Small intestine (tissue), 7 donors: ENCODE data around the gene BFSP1. TPM values are rescaled to one million over a fixed set of nuclear protein-coding genes. Genes with fewer than 3 reads are reported as not detected.

Source experiments
- DNase-seq, 2 donors: peaks; one replicate each; pipeline versions ENCODE4 v3.0.0 to v3.0.0-alpha.2; 2013
- FAIRE-seq: peaks from 2 replicates; lab custom pipeline; 2012; peaks lifted over from hg19 to GRCh38; lab: Jason Lieb, UNC
- H3K27ac ChIP-seq, 3 donors: one replicate each; pipeline ENCODE4 v1.5.1; 2013; ENCODE audit warnings: low read length in 2 of 3, mild to moderate bottlenecking in 2 of 3, control low read depth in 1 of 3, inconsistent platforms in 1 of 3, low read depth in 1 of 3, moderate library complexity in 1 of 3
- H3K27me3 ChIP-seq, 3 donors: one replicate each; pipeline ENCODE4 v1.6.1; 2013; ENCODE audit warnings: low read length in 3 of 3, inconsistent platforms in 1 of 3; ENCODE audit not compliant: control insufficient read depth in 3 of 3, insufficient read depth in 3 of 3
- H3K36me3 ChIP-seq, 3 donors: one replicate each; pipeline ENCODE4 v1.6.1; 2013; ENCODE audit warnings: low read length in 3 of 3, inconsistent platforms in 1 of 3, low read depth in 1 of 3, mild to moderate bottlenecking in 1 of 3, moderate library complexity in 1 of 3; ENCODE audit not compliant: control insufficient read depth in 3 of 3, insufficient read depth in 2 of 3
- H3K4me1 ChIP-seq, 3 donors: one replicate each; pipeline ENCODE4 v1.6.1; 2013; ENCODE audit warnings: low read length in 2 of 3, inconsistent platforms in 1 of 3, low read depth in 1 of 3, mild to moderate bottlenecking in 1 of 3, moderate library complexity in 1 of 3; ENCODE audit not compliant: control insufficient read depth in 3 of 3, insufficient read depth in 2 of 3
- H3K4me3 ChIP-seq, 3 donors: one replicate each; pipeline ENCODE4 v1.5.1; 2013; ENCODE audit warnings: low read length in 3 of 3, control low read depth in 1 of 3, inconsistent platforms in 1 of 3, low read depth in 1 of 3, mild to moderate bottlenecking in 1 of 3, moderate library complexity in 1 of 3
- H3K9me3 ChIP-seq, 2 donors: one replicate each; pipeline ENCODE4 v1.6.1; 2013; ENCODE audit warnings: low read depth in 1 of 2, low read length in 1 of 2; ENCODE audit not compliant: control insufficient read depth in 2 of 2, insufficient read depth in 1 of 2
- WGBS, 3 donors: extraction: QIAGEN DNeasy Blood & Tissue Kit; methylation state at CpG; one replicate each; pipeline ENCODE4 v1.1.7; 2013; 5-methylcytosine and 5-hydroxymethylcytosine counted together
- polyA plus RNA-seq, 4 donors: library from polyadenylated mRNA; stranded (reverse) in 3 of 4; unstranded in 1 of 4; fragments of 200-250 nt in 3 of 4; fragments of 120-200 nt in 1 of 4; gene quantifications; one replicate each; pipeline versions ENCODE4 v1.2.1 to v1.2.3, GENCODE V29; 2013
- donor health status: healthy with polysubstance abuse.
- donor health status: control.
- donor health status: control.
- donor health status: Bipolar disorder and iron deficiency.
- donor health status: healthy.

Gene BFSP1
- polyA plus RNA-seq, 4 donors, result 0.49 to 0.65 TPM; not detected in 2

- no peaks in the 10 kb centered on the region for H3K9me3 ChIP-seq
- 87 to 91% (median 88%) methylated on average over 24 of the region's 24 CpGs for WGBS, 3 donors
- DNase-seq, result no peak
Measured at GRCh38 chr20:17468073-17468840, 62.9 kb downstream of the BFSP1 start.

GRCh38 chr20:17467120-17467655 is 64.0 kb downstream of the BFSP1 start:
- DNase-seq, result no peak
- no peak overlapping the region for H3K27ac ChIP-seq
- H3K9me3 ChIP-seq, result no peaks in the 10 kb centered on the region
- no peaks in the 10 kb centered on the region for H3K36me3 ChIP-seq
- H3K27me3 ChIP-seq, result no peaks in the 10 kb centered on the region
- FAIRE-seq, result no peak
- H3K4me3 ChIP-seq, result no peak overlapping the region
- 72 to 80% (median 72%) methylated on average over 4 of the region's 4 CpGs for whole genome bisulfite sequencing, 3 donors
- H3K4me1 ChIP-seq, result no peaks in the 10 kb centered on the region

More at GRCh38 chr20:17468073-17468840, 62.9 kb downstream of the BFSP1 start:
- Histone ChIP-seq H3K36me3 (no peaks in the 10 kb centered on the region), H3K4me3 (no peak overlapping the region), H3K4me1 (no peaks in the 10 kb centered on the region), H3K27me3 (no peaks in the 10 kb centered on the region), H3K27ac (no peak overlapping the region)
- no peak for FAIRE-seq

DNA sequence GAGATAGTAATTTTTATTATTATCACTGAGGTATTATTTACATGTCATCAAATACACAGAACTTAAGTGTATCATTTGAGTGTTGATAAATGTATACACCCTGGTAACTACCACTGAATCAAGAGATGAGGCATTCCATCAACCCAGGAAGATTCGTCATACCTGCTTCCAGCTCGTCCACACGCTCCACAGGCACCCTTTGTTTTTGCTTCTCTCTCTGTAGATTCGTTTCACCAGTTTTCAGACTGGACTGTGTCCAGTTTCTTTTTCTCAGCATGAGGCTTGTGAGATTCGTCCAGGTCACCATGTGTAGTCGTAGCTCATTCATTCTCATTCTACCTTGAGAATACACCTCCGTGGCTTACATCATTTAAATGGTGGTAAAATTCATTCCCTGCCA is 64.5 kb downstream of the BFSP1 start:
- DNase-seq, result no peak
- Histone ChIP-seq H3K4me1 (no peaks in the 10 kb centered on the region), H3K27ac (no peak overlapping the region), H3K27me3 (no peaks in the 10 kb centered on the region), H3K36me3 (no peaks in the 10 kb centered on the region), H3K4me3 (no peak overlapping the region), H3K9me3 (no peaks in the 10 kb centered on the region)
- 76 to 82% (median 77%) methylated on average over 7 of the region's 7 CpGs for WGBS, 3 donors
- FAIRE-seq, result no peak

- H3K36me3 ChIP-seq, result no peaks in the 10 kb centered on the region
- FAIRE-seq (no peak), DNase-seq (no peak)
- no peak overlapping the region for H3K27ac ChIP-seq
- no peak overlapping the region for H3K4me3 ChIP-seq
- H3K9me3 ChIP-seq, result no peaks in the 10 kb centered on the region
- no peaks in the 10 kb centered on the region for H3K27me3 ChIP-seq
- H3K4me1 ChIP-seq, result no peaks in the 10 kb centered on the region
- WGBS, 3 donors, result 88 to 94% (median 91%) methylated on average over 10 of the region's 10 CpGs
Measured at GRCh38 chr20:17465236-17465635, 65.9 kb downstream of the BFSP1 start.

DNA sequence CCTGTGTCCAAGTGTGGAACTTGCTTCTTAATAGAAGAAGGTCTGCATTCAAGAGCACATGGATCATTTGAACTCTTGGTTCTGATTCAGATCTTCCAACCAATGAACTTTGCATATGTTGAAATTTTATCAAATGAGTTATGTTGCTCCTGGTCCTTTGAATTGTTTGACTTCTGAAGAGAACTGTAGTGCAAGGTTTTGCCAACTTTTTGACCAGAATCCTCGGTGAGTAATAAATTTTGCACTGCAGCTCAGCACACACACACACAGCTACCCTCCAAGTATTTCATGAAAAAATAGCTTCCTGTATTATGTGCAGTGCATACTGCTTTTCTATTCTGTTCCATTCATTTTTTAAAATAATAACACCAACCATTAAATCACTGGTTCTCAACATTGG is 67.5 kb downstream of the BFSP1 start:
- Histone ChIP-seq H3K4me1 (no peaks in the 10 kb centered on the region), H3K36me3 (no peaks in the 10 kb centered on the region), H3K9me3 (no peaks in the 10 kb centered on the region), H3K27ac (no peak overlapping the region), H3K27me3 (no peaks in the 10 kb centered on the region), H3K4me3 (no peak overlapping the region)
- FAIRE-seq (no peak), DNase-seq (no peak)
- WGBS, 3 donors, result 68 to 78% (median 73%) methylated on average over 1 of the region's 1 CpG

DNA sequence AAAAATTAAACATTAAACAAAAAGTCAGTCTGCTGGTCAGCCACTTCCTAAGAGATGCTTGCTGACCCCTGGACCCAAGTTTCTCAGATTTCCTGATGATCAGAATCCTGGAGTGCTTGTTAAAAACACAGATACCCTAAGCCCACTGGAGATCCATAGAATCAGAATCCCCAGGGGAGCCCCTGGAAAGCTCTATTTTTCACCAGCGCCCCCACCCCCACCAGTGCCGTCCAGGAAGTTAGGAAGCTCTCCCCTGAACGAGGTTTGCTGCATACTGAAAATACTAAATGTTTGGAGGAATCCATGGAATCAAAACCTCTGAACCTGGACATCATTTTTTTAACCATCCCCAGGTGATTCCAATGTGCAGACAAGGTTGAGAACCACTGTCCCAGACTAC is 69.2 kb downstream of the BFSP1 start:
- no peak for FAIRE-seq
- H3K4me1 ChIP-seq, result no peaks in the 10 kb centered on the region
- H3K4me3 ChIP-seq, result no peak overlapping the region
- no peak overlapping the region for H3K27ac ChIP-seq
- no peaks in the 10 kb centered on the region for H3K9me3 ChIP-seq
- no peaks in the 10 kb centered on the region for H3K36me3 ChIP-seq
- WGBS, 3 donors, result 61 to 68% (median 68%) methylated on average over 3 of the region's 3 CpGs
- DNase-seq, result no peak
- no peaks in the 10 kb centered on the region for H3K27me3 ChIP-seq

DNA sequence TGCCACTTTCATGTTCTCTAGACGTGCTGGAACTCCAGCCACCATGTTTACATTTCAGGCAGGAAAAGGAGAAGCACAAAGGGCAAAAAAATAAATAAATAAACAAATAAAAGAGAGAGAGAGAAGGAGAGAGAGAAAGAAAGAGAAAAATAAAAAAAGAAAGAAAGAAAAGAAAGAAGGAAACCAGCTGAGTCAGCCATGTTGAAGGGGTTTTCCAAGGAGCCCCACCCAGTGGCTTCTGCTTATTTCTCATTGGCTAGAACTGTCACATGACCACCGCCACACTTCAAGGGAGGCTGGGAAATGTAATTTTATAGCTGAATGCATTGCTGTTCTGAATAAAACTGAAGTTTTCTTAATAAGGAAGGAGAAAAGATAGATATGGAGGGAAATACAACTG is 71.1 kb downstream of the BFSP1 start:
- H3K4me3 ChIP-seq, result no peak overlapping the region
- no peaks in the 10 kb centered on the region for H3K9me3 ChIP-seq
- H3K36me3 ChIP-seq, result no peaks in the 10 kb centered on the region
- no peak overlapping the region for H3K27ac ChIP-seq
- DNase-seq (no peak), FAIRE-seq (no peak)
- no peaks in the 10 kb centered on the region for H3K27me3 ChIP-seq
- H3K4me1 ChIP-seq, result no peaks in the 10 kb centered on the region
- 63 to 80% (median 63%) methylated on average over 2 of the region's 2 CpGs for WGBS, 3 donors

- WGBS, 3 donors, result 79 to 87% (median 86%) methylated on average over 6 of the region's 6 CpGs
- no peak for DNase-seq
- H3K36me3 ChIP-seq, result no peaks in the 10 kb centered on the region
- H3K9me3 ChIP-seq, result no peaks in the 10 kb centered on the region
- H3K4me1 ChIP-seq, result no peaks in the 10 kb centered on the region
- H3K27ac ChIP-seq, result no peak overlapping the region
- H3K27me3 ChIP-seq, result peaks cover 0 to 3% (median 0%) of the 10 kb centered on the region in 3 donors
- no peak overlapping the region for H3K4me3 ChIP-seq
- FAIRE-seq, result no peak
Measured at GRCh38 chr20:17457588-17458190, 73.5 kb downstream of the BFSP1 start.
